Stimulated activated CD4-positive, alpha-beta T cell treated with anti-CD3 and anti-CD28 coated beads, Interleukin-12 subunit alpha, Interleukin-12 subunit beta, amount 100 ng/mL, for 48 hours (primary cell): Measurements from ENCODE around the gene PRDM13.

ENCODE experiments used
- DNase-seq, 3 donors: peaks; one replicate each; pipeline ENCODE4 v3.0.0-alpha.2; 2020; ENCODE audit warnings: low read depth in 2 of 3, low spot score in 1 of 3

The PRDM13 gene

DNA sequence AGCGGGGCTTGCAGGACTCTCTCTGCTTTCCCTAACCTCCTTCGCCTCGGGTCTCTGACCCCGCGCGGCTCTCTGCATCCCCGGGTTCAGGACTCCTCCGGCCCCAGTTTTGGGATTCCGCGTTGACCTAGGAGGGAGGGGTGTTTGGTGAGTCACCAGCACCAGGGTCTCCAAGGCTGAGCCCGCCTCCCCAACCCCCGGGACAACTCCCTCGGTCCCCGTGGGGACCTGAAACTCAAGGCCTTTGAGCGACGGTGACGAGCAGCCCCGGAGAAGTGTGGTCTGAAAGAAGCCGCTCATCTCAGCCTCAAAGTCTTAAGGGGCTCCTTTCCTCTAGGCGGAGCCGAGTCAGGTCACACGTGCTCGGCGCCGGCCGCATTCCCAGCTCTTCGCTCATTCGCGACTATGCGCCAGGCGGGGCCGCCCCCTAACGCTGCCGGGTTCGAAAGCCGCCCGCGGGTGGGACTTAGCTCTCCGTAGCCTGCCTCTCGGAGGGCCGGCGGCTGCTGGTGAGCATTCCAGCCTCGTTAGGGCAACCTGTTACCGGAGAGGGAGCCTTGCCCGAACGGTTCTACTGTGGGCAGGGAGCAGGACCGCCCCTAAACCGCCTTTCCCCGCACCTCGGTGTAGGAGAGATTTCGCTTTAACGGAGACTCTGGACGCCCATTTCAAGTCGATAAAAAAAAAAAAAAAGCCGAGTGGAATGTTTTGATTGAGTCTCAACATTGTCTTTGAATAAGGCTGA lies 3.0 kb upstream of the PRDM13 start:
- no peak for DNase-seq

DNA sequence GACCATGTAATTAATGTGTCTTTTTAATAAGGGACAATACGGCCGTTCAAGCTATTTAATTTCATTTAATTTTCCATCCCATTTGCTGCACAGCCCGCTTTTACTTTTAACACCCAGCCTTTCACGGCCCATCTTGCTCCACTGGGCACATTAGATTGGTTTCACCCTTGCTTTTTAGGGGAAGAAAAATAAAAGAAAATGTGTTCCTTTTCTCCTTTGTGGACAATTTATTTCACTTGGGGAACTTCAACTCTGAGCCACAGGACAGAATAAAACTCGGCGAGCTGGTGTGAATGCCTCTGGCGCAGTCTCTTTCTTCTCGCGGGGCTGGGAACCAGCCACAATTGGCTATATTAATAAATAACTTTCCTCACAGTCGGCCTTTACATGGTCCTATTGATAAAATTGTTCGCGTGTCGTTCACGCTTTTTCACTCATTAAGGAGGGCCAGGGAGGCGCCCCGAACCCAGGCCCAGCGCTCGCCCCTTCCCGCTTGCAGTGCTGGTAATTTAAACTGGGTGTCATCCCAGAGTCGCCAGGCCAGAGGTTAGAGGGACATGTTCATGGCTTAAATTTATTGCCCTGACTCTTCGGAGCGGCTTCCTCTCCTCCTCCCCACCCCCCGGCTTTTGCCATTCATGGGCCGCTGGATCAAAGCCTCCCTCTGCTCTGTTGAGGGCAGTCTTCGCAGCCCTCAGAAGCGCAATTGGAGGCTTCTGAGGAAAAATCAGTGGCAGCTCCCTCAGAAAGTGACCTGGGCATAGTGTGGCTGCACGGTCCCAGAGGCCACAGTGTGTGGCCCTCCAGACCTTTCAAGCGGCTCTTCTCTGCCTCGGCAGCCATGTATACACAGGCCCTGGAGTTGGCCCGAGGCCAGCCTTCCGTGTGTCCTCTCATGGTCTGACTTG lies 2.2 kb upstream of the PRDM13 start:
- no peak for DNase-seq

DNA sequence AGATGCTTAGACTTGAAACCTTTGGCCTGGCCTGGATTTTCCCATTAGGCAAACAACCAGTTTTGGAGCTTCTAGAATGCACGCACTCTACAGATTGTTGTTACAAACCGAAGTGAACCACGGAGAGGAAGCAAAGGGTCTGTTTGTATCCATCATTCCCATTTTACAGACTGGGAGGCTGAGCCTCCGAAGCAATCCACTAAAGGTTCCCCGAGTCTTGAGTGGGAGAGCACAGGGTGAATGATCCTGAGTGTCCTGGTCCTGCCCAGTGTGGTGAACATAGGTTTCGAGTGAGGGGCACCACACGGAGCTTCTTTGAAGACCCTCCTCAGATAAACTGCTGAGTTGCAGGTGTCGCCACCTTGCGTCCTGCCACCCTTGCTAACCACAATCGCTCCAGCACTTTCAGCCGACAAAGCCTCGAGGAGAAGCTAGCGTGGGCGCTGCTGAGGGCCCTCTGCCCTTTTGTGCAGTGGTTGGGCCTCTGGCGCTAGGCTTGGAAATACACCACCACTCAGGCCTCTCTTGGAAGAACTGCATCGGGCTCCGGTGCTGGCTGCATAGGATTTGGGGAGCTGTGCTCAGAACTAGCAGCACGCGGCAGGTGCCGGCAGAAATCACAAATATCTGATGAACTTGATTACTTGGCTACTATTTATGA lies 1.4 kb upstream of the PRDM13 start:
- DNase-seq: no peak

DNA sequence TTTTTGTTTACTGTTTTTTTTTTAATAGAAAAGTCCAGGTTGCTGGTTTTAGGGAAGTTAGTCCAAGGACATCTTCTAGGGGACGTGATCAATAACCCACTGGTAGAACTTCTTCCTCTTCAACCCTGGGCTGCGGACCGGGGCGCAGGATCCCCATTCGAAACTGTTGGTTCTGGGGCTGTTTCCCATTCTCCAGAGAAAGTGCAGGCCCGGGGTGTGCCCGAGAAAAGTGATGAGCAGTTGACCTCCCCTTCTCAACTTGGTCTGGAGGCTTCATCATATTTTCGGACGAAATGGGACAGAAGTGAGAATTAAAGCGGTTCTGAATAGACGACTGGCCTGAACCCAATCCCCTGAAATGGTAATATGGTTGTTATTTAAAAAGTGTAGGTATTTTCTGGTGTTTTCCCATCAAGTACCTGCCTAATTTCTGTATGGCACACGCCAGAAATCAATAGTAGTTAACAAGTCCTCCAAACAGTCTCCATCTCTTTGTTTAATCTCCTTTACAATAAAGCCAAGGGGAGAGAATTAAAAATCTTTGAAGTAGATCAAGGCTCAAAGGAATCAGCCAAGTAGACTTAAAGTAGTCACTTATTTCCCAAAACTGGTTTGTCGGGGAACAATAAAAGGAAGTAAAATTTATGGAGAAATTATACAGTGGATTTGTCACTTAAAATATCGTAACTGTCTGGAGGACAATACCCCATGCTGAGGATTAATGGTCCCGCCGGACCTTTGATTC lies 550 bp upstream of the PRDM13 start:
- DNase-seq: no peak

DNA sequence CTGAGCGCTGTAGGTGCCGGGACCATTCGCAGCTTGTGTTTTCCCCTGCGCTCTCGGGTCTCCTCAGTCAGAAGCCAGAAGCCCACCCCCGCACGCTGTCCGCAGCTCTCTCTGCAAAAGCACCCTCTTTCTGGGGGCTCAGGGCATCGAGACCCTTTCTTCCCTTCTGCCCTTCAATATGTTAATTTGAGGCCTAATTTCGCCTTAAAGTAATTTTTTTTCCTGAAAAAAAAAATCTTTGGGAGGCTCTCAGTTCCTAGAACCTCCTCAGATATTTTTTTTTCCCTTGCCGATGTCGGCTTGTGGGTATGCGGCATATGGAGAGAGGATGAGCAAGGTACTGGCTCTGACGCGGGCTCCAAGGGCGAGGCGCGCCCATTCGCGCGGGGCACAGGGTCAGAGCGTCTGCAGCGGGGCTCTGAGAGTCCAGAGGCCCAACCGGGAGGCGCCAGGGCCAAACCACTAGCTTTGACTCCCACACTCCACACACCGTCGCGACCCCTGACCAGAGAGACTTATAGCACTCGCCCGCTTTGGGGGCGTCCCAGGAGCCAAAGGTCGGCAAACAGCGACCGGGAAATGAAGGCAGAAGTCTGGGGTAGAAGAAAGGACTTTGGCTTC lies 893 bp downstream of the PRDM13 start:
- no peak for DNase-seq

DNA sequence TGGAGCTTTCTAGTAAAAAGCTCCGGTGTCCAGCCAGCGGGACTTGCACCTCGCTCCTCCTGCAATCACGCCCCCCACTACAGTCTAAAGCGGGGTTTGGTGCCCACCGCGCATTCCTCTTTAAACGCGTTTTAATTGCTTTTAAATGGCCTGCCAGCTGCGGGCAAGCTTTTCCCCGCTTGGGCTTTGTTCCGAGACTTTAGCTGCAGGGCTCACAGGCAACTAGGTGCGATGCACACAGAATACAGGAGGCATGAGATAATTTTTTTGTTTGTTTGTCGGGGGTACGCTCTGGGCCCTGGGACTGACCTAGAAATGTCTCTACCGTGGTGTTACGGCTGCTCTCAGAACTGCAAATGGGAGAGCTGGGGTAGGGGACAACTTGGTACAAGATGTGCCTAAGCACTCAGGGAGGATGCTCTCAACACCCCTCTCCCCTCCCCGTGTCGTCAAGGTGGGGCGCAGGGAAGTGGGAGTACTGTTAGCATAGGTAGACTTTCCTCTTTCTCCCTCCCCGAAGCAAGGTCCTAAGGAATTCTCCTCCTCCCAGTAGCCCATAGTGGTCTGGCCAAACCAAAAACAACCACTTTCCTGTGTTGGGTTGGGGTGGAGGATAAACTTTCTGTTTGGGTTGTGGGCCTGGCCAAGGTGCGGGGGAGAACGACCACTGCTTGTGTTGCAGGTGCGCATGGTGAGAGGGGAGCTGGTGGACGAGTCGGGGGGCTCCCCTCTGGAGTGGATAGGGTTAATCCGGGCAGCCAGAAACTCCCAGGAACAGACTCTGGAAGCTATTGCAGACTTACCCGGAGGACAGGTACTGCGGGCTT lies 1.6 kb downstream of the PRDM13 start:
- DNase-seq: no peak

DNA sequence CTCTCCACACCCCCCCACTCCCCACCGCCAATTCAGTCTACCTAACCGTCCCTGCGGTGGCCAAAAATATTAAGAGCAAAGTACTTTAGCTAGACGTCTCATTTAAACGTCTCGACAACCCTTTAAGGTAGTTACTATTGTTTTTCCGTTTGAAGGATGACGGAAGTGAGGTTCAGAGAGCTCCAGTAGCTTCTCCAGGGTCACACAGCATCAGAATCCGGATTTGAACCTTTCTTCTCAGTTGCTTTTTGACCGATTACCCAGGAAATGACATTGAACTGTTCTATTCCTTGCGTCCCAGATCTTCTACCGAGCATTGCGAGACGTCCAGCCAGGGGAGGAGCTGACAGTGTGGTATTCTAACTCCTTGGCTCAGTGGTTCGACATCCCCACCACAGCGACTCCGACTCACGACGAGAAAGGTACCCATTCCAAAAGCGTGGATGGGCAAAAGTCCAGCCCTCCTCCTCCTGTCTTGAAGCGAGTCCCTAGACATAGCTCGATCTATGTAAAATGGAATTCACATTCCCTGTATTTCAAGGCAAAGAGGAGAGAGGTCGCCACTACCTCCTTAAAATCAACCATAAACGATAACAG lies 2.4 kb downstream of the PRDM13 start:
- no peak for DNase-seq

DNA sequence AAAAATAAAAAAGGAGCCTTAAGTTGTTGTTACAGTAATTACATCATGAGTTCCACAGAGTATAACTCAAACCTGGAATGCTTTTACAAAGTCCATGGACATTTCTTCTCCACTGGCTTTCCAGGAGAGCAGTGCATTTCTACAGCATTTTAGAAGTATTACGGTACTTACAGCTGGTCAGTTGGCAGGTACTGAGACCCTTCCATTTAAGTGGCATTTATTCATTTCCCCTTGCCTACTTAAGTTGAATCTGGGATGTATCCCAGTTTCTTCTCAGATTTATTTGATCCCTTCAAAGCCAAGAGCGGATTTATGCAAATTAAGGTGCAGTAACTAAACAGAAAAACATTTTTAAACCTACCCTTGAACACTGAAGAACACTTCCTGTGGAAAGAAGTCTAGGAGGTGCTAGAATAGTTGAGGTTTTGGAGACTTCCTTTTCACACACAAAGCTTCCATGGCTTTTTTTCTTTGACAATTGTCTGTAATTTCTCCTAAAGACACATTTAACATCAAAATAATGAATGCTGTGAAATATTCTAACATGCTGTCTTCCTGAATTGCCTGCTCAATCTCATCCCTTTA lies 3.4 kb downstream of the PRDM13 start:
- DNase-seq: no peak

DNA sequence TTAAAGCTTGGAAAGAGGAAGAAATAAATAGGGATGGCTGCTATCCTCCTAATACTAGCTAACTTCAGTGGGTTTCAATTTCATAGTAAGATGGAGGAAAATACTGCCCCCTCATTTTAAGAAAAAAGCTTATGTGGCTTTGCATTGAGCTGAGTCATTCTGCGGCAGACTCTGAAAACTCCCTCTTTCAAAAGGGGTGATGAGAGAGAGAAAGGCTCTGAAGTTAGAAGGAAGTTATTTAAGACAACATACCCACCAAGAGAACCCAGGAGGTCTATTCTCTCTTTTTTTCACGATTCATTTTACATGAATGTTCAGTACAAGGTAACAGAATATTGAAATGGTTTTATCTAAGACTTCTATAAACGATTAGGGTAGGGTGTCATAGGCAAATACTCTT lies 4.5 kb downstream of the PRDM13 start:
- DNase-seq: no peak

DNA sequence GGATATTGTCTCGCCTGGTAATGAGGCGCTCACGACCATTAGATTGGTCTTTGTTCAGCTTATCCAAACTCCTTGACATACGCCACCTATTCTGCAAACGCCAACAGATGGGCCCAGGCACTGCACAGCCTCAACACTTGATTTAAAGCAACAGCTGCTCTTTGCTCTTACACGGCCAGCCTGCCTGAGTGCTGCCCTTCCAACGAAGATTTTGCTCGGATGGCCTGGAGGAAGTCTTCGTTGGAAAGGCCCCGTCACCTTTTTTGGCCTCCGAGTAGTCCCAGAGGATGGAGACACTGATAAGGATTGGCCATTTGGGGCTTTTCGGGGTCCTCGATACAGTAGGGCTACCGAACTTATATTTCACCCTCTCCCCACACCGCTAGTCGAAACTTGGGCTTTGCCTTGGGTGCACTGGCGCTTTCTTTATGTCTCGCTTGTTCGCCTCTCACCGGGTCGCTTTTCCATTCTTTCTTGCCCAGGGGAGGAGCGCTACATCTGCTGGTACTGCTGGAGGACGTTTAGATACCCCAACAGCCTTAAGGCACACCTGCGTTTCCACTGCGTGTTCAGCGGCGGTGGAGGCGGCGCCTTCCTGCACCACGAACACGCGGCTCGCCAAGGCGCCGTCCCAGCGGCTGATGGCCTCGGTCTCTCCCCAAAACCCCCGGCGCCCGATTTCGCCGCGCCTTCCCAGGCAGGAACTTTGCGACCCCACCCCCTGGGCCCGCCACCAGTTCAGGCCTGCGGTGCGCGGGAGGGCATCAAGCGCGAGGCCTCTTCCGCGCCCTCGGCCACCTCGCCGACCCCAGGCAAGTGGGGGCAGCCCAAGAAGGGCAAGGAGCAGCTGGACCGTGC lies 6.1 kb downstream of the PRDM13 start:
- DNase-seq: no peak

DNA sequence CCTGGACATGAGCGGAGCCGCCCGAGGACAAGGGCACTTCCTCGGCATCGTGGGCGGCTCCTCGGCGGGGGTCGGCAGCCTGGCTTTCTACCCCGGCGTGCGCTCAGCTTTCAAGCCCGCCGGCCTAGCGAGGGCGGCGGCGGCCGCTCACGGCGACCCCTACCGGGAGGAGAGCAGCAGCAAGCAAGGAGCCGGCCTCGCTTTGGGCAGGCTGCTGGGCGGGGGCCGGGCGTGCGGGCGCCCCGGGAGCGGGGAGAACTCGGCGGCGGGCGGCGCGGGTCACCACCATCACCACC lies 6.7 kb downstream of the PRDM13 start:
- peak in 1 of 3 donors; percentile 45 for DNase-seq

DNA sequence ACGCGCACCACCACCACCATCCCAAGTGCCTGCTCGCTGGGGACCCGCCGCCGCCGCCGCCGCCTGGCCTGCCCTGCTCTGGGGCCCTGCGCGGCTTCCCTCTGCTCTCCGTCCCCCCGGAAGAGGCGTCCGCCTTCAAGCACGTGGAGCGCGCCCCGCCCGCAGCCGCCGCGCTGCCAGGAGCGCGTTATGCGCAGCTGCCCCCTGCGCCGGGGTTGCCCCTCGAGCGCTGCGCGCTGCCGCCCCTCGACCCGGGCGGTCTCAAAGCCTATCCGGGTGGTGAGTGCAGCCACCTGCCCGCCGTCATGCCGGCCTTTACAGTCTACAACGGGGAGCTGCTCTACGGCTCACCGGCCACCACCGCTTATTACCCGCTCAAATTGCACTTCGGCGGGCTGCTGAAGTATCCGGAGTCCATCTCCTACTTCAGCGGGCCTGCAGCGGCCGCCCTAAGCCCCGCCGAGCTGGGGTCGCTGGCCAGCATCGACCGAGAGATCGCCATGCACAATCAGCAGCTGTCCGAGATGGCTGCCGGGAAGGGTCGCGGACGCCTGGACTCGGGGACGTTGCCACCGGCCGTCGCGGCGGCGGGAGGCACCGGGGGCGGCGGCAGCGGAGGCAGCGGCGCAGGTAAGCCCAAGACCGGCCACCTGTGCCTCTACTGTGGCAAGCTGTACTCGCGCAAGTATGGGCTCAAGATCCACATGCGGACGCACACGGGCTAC lies 7.2 kb downstream of the PRDM13 start:
- no peak for DNase-seq

DNA sequence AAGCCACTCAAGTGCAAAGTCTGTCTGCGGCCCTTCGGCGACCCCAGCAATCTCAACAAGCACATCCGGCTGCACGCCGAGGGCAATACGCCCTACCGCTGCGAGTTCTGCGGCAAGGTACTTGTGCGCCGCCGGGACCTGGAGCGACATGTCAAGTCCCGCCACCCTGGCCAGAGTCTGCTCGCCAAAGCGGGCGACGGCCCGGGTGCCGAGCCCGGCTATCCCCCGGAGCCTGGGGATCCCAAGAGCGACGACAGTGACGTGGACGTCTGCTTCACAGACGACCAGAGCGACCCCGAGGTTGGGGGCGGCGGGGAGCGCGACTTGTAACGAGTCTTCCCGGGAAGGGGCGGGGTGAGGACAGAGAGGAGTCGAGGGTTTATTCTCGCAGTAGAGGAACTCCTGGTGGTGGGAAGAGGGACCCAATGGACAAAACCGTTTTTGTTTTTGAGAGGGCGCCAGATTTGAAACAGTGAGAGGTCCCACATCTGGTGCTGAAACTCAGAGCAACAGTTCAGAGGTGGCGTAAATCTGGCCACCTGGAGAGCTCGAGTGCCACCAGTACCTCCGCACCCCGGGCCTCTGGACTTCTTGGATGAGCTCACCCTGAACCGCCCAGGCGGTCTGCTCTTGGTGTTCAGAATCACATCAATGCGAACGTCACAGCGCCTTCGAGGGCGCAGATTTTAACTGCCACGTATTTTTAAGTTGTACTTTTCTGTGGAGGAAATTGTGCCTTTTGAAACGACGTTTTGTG lies 8.0 kb downstream of the PRDM13 start:
- DNase-seq: no peak

DNA sequence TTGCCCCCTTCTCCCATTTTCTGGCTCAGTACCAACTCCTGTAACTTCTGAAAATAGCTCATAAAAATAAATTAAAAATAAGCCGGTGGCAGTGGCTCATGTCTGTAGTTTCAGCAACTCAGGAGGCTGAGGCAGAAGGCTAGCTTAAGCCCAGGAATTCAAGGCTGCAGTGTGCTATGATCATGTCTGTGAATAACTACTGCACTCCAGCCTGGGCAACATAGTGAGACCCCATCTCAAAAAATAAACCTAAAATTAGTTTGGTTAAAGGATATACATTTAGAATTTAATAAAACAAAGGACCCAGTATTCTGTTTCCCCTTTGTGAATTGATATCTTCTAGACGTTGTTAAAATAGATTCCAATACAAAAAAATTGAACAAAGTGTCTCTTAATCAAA lies 10.5 kb downstream of the PRDM13 start:
- no peak for DNase-seq

DNA sequence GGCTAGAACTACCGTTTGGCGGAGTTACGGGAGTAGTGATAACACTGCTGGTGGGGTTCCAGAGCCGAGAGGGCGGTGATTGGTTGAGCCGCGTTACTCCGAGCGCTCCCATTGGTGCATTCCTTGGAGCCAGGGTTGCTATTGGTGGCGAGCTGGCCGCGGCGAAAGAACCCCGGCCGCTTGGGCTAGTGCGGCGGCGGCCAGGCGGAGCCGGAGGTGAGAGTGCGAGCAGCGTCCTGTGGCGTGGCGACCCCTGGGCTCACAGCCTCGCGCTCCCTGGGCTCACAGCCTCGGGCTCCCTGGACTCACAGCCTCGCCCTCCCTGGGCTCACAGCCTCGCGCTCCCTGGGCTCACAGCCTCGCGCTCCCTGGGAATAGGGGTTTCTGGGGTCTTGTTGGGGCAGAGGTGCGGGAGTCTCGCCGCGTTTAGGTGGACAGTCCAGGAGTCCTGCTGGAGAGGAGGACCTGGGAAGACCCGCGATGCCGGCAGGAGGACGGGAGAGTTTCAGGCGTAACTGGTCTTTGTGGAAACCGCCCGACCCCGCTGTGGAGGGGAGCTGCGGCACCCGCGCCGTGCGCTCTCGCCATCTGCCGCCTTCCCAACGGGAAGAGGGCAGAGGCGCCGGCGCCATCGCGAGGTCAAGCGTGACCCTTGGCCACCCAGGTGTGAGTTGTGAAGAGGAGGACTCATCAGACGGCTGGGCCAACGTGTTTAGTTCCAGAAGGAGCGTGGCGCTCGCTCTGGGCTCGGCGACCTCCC lies 12.2 kb downstream of the PRDM13 start:
- no peak for DNase-seq

DNA sequence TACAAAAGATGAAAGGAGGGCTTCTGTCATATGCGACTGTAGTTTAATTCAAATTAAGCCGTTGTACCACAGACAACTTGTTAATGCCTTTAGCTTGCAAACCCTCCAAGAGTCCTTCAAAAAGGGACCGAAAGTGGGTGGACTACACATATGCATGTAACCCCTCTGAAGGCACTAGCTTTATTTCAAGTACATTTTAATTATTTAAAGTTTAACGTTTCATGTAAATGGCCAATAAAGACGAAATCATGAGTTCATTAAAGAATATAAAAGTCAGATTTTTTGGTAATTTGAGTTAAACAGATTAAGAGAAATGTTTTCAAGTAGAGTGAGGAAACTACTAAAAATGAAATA lies 12.8 kb downstream of the PRDM13 start:
- DNase-seq: no peak
